NK-92 treated with Interleukin-12 subunit alpha and Interleukin-12 subunit beta, amount 100 ng/mL, for 24 hours (cell line): ENCODE data around the gene GBP2.

Source experiments
- DNase-seq: peaks from one replicate; lab custom pipeline; 2025; lab: John Stamatoyannopoulos, UW

Gene GBP2

DNA sequence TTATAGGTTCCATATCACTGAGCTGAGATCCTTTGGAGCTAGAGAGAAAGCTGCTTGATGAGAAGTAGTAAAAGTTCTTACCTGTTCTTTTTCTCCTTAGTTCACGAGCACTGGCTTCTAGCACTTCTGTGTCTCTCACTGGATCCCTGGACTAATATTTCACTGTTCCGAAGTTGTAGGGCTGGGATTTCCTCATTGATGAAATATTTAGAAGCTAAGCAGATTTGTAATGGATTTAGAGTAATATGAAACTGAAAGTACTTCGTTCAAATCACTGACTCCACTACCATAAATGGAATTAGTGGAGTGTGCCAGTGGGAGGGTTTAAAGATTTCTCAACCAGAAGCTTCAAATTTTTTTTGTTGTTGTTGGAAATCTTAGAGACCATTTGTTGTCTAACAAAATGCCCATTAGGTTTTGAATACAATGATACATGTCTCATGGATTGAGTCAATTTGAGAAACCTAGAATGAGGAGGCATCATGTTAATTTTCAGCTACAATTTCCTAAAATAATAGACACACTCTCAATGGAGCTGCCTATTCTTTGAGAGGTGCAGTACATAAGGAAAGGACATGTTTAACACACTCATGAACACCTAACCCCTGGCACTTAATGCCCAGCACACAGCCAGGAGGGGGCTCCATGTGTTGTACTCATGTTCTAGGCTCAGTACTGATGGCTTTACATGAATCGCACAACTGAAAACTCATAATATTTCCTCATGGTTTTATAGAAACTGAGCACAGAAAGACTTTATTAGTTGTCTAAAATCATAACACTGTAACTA lies 60.6 kb downstream of the GBP2 start, which contains the start of gene GBP1:
Gene GBP1 (minus strand): TSS at position 130 of the 790 bp plus-strand sequence. CDS start 1,974 bp downstream, outside the sequence.
- DNase-seq: no peak

GRCh38 chr1:89064632-89065031 lies 61.3 kb downstream of the GBP2 start:
- no peak for DNase-seq

DNA sequence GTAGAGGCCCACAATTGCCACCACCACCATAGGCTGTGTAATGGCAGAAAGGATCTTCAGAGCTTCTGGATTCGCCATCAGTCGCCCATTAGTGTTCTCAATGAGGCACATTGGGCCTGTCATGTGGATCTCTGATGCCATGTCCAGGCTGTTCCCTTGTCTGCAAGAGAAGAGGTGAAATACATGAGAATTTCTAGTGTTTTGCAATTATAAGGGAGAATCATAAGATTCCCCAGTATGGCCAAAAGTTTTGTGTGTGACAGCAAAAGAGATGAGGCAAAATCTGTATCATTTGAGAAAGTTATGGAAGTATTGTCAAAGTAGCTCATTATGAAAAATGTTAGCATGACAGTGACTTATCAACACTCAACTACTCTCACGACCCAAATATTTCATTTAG lies 62.8 kb downstream of the GBP2 start:
- DNase-seq: no peak

DNA sequence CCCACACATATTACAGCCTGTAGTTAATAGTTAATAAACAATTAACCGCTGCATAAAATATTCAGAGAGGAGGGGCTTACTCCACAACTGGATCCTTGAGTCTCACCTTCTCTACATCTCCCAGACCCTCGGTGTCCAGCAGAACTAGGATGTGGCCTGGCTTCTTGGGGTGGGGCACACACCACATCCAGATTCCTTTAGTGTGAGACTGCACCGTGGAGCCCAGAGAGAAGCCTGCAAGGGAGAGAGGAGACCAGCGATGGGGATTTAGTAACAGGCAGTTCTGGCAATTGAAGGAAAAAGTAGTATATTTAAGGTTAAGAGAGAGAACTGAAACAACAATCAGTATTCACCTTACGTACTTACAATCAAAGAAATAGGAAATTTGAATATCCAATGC lies 65.8 kb downstream of the GBP2 start:
- no peak for DNase-seq
